Activated CD4-positive, alpha-beta memory T cell treated with anti-CD3 and anti-CD28 coated beads for 36 hours (primary cell): Measurements from ENCODE around the gene MTA1. TPM values are rescaled to one million over a fixed set of nuclear protein-coding genes. Genes with fewer than 3 reads are reported as not detected.
A peak's percentile ranks its signal among the peaks of the same experiment; 100 is the strongest.

Source experiments
- CTCF ChIA-PET: fragments of 350-600 bp; sonication (Branson Sonifier 250); formaldehyde crosslinking; loops from one replicate; lab custom pipeline; 2021; ENCODE audit warnings: antibody characterized with exemption, inconsistent platforms; lab: Charles Lee
- POLR2A ChIA-PET: fragments of 350-600 bp; sonication (Branson Sonifier 250); formaldehyde crosslinking; loops from one replicate; lab custom pipeline; 2021; ENCODE audit warnings: antibody characterized with exemption; lab: Charles Lee
- DNase-seq: peaks from one replicate; pipeline ENCODE4 v3.0.0-alpha.2; 2020
- H3K27ac Mint-ChIP-seq: one replicate; pipeline ENCODE4 v1.8.0; 2021; ENCODE audit warnings: mixed read lengths
- H3K27me3 Mint-ChIP-seq: one replicate; pipeline ENCODE4 v1.8.0; 2021; ENCODE audit warnings: mixed read lengths
- H3K36me3 Mint-ChIP-seq: one replicate; pipeline ENCODE4 v1.8.0; 2021; ENCODE audit warnings: mixed read lengths
- H3K4me1 Mint-ChIP-seq: one replicate; pipeline ENCODE4 v1.8.0; 2021; ENCODE audit warnings: low read depth, mixed read lengths
- H3K4me3 Mint-ChIP-seq: one replicate; pipeline ENCODE4 v1.8.0; 2021; ENCODE audit warnings: mild to moderate bottlenecking, mixed read lengths
- H3K9me3 Mint-ChIP-seq: one replicate; pipeline ENCODE4 v1.8.0; 2021; ENCODE audit warnings: mixed read lengths
- intact Hi-C: fragments of 100-400 bp; cut with micrococcal nuclease; formaldehyde crosslinking; loops from one replicate; pipeline ENCODE4 v1.15.1; 2023
- total RNA-seq, 2 experiments: library from RNA; stranded (reverse); gene quantifications; one replicate each; pipeline ENCODE4 v1.2.3, GENCODE V29; 2021

Gene MTA1
- total RNA-seq, 2 experiments from 2014 or later = 107 to 109 TPM

DNA sequence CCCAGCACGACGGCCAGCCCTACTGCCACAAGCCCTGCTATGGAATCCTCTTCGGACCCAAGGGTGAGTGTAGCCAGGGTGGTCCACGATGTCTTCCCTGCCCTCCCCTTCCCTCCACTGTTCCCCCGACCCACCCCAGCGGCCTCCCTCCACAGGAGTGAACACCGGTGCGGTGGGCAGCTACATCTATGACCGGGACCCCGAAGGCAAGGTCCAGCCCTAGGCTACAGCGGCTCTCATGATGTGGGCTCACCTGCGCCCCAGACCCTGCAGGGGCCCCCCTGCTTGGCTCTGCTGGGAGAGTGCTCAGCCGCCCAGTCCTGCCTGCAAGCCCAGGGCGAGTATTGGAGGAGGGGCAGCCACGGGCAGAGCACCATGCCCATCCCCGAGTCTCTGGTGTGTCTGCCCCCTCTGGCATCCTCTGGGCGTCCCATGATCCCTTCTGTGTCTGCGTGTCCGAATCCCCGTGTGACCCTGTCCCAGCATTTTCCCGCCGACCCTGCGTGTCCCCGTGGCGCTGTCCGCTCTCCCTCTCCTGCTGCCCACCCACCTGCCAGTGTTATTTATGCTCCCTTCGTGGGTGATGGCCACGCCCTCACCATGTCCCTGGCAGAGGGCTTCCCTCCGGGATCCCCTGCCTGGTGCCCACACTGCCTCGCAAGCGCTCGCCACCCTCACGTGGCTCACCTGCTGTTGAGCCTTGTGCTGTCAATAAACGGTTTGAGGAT lies 60.0 kb downstream of the MTA1 start:
- peaks cover 49% of the 10 kb centered on the region for H3K4me1 Mint-ChIP-seq
- intact Hi-C loops = loop anchor here (10.0 kb wide), 1 partner anchor 45 kb away; the partner anchor contains the start of gene TMEM121
- H3K9me3 Mint-ChIP-seq = no peaks in the 10 kb centered on the region
- POLR2A ChIA-PET = no interaction called here
- H3K27ac Mint-ChIP-seq = no peak overlapping the region
- no peaks in the 10 kb centered on the region for H3K36me3 Mint-ChIP-seq
- DNase-seq = no peak
- H3K27me3 Mint-ChIP-seq = peaks cover 14% of the 10 kb centered on the region
- no peak overlapping the region for H3K4me3 Mint-ChIP-seq
- CTCF ChIA-PET = interaction anchor here (0.7 to 3.7 kb wide), 4 partner anchors 10 to 389 kb away, joined by 3 to 177 read pairs (median 11); partner anchors contain the start of gene TEDC1

DNA sequence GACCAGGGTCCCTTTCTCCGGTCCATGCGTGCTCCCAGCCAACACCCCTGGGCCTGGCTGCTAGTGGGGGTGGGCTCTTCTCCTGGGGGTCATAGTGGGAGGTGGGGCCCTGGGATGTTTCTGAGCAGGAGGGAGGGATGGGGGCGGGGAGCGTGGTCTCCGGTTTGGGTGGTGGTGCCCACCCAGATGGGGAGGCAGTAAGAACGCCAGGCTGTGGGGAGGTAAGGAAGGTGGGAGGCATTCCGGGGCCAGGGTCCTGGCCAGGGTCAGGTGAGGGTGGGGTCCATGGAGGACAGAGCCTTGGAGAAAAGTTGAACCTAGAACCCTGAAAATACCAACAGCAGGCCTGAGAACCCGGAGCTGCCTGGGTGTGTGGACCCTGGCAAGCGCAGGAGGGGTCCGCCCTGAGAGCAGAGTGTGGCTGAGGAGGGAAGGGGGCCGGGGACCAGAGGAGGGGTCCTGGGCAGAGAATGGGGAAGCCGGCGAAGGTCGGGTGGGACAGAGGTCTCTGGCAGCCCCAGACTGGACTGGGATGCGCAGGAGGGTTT lies 60.6 kb downstream of the MTA1 start:
- H3K9me3 Mint-ChIP-seq = no peaks in the 10 kb centered on the region
- intact Hi-C loops = no loop called here
- CTCF ChIA-PET = interaction anchor here (0.5 to 3.2 kb wide), 31 partner anchors 10 to 416 kb away, joined by 3 to 177 read pairs (median 4); partner anchors contain the start of genes BRF1, TEDC1 and TEX22
- POLR2A ChIA-PET = interaction anchor here (0.6 to 3.0 kb wide), 7 partner anchors 11 to 105 kb away, joined by 3 to 55 read pairs (median 3); partner anchors contain the start of gene TEDC1
- peaks cover 14% of the 10 kb centered on the region for H3K27me3 Mint-ChIP-seq
- H3K27ac Mint-ChIP-seq = no peak overlapping the region
- H3K36me3 Mint-ChIP-seq = no peaks in the 10 kb centered on the region
- no peak overlapping the region for H3K4me3 Mint-ChIP-seq
- DNase-seq = no peak
- H3K4me1 Mint-ChIP-seq = peaks cover 55% of the 10 kb centered on the region

DNA sequence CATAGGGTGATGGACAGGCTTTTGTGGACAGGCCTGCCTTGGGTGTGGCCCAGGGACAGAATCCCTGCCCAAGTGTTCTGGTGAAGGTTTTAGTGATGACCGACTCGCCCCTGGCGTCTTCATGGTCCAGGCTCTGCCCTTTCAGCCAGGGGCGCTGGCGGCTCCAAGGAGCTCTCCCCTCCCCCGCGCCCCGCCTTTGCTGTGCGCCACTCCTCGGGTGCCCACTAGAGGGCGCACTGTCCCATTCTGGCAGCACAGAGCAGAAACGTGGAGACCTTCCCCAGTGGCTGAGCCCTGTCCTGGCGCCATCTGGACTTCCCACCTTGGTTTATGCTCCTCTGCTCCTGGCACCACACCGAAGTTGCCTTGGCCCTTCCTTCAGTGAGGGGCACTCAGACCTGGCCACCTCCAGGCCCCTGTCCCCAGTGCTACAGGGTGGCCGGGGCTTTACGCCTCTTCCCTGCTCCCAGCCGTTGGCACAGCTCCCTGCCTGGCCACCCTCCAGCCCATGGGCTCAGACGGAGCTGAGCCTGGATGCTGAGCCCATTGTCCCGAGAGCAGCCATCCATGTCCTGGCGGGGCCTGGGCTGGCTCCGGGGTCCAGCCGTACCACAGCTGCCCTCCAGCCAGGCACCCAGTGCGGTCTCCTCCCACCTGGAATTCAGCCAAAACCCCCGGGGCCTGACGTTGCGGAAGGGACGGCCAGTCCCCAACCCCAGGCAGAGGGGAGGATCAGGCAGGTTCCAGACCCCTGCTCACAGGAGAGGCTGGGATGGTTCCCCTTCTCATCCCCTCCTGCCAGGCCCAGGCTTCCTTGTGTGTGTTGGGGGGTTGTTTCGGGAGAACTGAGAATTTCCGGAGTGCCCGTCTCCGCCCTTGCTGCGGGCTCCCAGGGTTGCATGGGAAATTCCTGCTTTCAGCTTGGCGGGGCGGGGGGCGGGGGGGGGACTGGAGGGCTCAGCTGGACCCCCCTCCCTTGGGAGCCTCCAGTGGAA lies 61.5 kb downstream of the MTA1 start:
- H3K9me3 Mint-ChIP-seq = no peaks in the 10 kb centered on the region
- peak overlapping the region; percentile 92 for H3K27ac Mint-ChIP-seq
- peak overlapping the region; percentile 71 for H3K4me3 Mint-ChIP-seq
- CTCF ChIA-PET = interaction anchor here (0.5 to 3.2 kb wide), 31 partner anchors 10 to 416 kb away, joined by 3 to 177 read pairs (median 4); partner anchors contain the start of genes BRF1, TEDC1 and TEX22
- intact Hi-C loops = no loop called here
- no peaks in the 10 kb centered on the region for H3K36me3 Mint-ChIP-seq
- H3K27me3 Mint-ChIP-seq = peaks cover 14% of the 10 kb centered on the region
- POLR2A ChIA-PET = interaction anchor here (0.6 to 3.0 kb wide), 7 partner anchors 10 to 106 kb away, joined by 3 to 55 read pairs (median 3); partner anchors contain the start of gene TEDC1
- peaks cover 60% of the 10 kb centered on the region for H3K4me1 Mint-ChIP-seq
- DNase-seq = peak; percentile 95

DNA sequence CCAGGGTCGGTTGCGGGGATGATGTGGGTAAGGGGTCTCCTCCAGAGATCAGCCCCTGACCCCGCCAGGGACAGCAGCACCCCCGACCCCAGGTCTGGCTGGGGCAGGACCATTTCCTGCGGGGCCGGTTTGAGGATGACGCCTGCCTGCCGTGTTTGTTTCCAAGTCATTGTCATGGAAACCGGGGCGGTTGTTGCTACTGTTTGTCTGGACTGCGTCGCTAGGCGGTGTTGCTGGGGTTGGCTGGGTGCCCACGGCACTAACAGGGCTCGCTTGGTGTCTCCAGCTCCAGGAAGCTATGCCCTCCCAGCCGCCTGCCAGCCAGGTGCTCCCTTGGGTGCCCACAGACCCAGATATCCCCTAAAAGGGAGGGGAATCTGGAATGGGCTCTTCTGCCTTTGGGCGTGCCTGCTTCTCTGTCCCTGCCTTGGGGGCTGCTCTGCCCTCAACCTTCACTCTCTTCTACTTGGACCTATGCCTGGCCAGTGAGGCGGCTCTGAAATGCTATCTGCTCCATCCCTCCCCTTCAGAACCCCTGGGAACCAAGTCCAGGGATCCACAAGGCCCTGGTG lies 62.3 kb downstream of the MTA1 start:
- POLR2A ChIA-PET = interaction anchor here (0.7 to 3.0 kb wide), 2 partner anchors 9 to 181 kb away, joined by 3 to 55 read pairs; partner anchors contain the start of genes BRF1 and TEDC1
- intact Hi-C loops = loop anchor here (1.0 kb wide), 1 partner anchor 9 kb away; the partner anchor contains the start of gene TEDC1
- Mint-ChIP-seq H3K4me1 (peaks cover 64% of the 10 kb centered on the region), H3K4me3 (peak overlapping the region; percentile 57), H3K27me3 (peaks cover 14% of the 10 kb centered on the region), H3K27ac (peak overlapping the region; percentile 92), H3K9me3 (no peaks in the 10 kb centered on the region), H3K36me3 (no peaks in the 10 kb centered on the region)
- peak; percentile 97 for DNase-seq
- CTCF ChIA-PET = interaction anchor here (1.5 to 3.2 kb wide), 9 partner anchors 9 to 300 kb away, joined by 3 to 177 read pairs (median 6); partner anchors contain the start of gene TEDC1

DNA sequence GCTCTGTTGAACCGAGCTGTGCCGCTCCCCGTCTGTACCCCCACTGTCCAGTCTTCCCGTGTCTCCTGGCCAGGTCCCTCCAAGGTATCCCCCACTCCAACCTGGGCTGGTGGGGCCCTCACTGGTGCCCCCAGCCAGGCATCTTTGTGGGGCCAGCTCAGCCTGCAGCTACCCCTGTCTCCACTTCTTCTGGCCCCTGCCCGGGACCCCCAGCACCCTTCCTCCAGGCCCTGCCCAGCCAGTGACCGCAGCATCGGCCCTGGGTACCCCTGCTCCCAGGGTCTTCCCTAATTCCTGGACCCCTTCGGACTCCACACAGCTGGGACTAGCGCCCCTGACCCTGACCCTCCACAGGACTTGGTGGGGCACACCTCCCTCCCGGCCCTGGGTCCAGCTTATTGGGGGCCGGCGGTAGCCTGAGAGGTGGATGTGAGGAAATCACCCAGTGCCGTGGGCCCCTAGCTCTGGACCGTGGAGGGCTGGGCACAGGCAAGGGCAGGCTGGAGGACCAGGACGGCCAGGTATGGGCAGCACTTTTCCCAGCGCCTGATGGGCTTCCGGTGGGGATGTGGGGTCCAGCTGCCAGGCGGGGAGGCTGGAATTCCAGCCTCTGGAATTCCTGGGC lies 63.0 kb downstream of the MTA1 start:
- peak overlapping the region; percentile 57 for H3K4me3 Mint-ChIP-seq
- CTCF ChIA-PET = interaction anchor here (2.2 to 3.2 kb wide), 3 partner anchors 8 to 112 kb away, joined by 25 to 177 read pairs (median 31); partner anchors contain the start of gene TEDC1
- DNase-seq = no peak
- peaks cover 9% of the 10 kb centered on the region for H3K27me3 Mint-ChIP-seq
- peak overlapping the region; percentile 92 for H3K27ac Mint-ChIP-seq
- peaks cover 59% of the 10 kb centered on the region for H3K4me1 Mint-ChIP-seq
- no peaks in the 10 kb centered on the region for H3K9me3 Mint-ChIP-seq
- intact Hi-C loops = loop anchor here (1.0 kb wide), 1 partner anchor 9 kb away; the partner anchor contains the start of gene TEDC1
- no peaks in the 10 kb centered on the region for H3K36me3 Mint-ChIP-seq
- POLR2A ChIA-PET = interaction anchor here (0.7 to 3.0 kb wide), 2 partner anchors 8 to 181 kb away, joined by 3 to 55 read pairs; partner anchors contain the start of genes BRF1 and TEDC1

DNA sequence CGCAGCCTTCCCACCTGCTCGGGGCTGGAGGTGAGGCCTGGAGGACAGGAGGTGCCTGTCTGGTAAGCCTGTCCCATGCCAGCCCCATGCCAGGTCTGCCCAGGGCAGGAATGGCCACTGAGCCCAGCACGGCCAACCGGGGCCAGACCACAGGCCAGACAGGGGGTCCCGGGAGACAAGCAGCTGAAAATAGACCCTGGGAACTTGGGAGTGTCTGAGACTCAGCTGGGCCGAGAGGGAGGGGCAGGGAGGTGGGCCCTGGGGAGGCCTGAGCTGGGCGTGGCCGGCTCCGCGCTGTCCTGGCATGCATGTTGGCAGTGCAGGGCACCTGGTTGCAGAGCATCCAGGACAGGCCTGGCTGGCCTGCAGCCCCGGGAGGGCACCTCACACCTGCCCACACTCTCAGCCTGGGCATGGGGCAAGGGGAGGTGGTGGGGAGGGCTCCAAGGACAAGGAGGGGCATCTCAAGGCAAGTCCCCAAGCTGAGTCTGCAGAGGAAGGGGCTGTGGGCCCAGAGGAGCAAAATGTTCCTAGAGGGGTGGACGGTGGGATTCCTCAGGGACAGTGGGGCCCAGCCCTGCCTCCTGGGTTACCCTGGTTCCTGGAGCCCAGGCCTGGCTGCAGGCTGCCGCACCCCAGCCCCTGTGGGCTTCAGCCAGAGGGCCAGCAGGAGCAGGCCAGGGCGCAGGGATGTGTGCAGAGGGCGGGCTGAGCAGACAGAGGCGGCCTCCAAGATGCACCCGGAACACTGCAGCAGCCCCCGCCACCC lies 63.9 kb downstream of the MTA1 start:
- peaks cover 59% of the 10 kb centered on the region for H3K4me1 Mint-ChIP-seq
- ChIA-PET CTCF (interaction anchor here (3.2 kb wide), 1 partner anchor 7 kb away, joined by 177 read pairs; the partner anchor contains the start of gene TEDC1), POLR2A (interaction anchor here (3.0 kb wide), 1 partner anchor 7 kb away, joined by 55 read pairs; the partner anchor contains the start of gene TEDC1)
- DNase-seq = no peak
- H3K27ac Mint-ChIP-seq = peak overlapping the region; percentile 92
- H3K36me3 Mint-ChIP-seq = no peaks in the 10 kb centered on the region
- intact Hi-C loops = no loop called here
- H3K27me3 Mint-ChIP-seq = peaks cover 9% of the 10 kb centered on the region
- H3K4me3 Mint-ChIP-seq = no peak overlapping the region
- no peaks in the 10 kb centered on the region for H3K9me3 Mint-ChIP-seq

DNA sequence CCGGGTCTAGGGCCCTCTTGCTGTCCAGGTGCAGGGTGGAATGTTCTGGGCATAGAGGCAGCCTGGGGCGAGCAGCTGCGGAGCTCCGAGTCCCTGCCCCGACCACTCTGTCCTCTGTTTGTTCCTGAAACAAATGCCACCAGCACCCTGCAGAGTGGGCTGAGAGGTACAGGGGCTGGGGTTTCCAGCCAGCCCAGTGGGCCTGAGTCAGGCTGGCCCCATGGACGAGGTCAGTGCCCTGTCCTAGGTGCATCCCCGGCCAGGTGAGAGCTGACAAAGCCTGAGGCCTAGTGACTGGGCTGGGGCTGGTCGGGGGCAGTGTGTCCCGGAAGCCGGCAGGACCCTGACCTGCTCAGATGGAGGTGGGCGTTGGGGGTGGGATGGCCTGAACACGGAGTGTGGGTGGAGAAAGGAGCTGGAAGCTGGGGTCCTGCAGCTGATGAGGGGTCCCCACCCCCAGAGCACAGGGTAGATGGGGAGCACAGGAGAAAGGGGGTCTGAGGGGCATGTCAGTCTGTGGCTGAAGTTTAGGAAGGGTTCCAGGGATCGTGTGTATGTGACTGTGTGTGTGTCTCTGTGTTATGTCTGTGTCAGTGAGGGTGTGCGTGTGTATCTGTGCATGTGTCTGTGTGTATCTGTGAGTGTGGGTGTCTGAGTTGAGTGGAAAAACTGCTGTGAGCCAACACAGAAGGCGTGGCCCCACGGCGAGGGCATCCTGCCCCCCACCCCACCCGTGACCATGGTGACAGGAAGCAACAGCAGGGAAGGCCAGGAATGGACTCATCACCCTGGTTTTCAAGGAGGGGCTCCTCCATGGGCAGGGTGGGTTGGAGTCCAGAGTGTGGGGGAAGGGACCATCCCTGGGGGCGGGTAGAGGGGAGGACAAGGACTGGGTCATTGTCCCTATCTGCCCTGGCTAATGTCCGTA lies 64.7 kb downstream of the MTA1 start:
- ChIA-PET CTCF (no interaction called here), POLR2A (no interaction called here)
- DNase-seq = peak; percentile 65
- Mint-ChIP-seq H3K4me3 (no peak overlapping the region), H3K27ac (peak overlapping the region; percentile 72), H3K9me3 (no peaks in the 10 kb centered on the region), H3K27me3 (peaks cover 7% of the 10 kb centered on the region), H3K36me3 (no peaks in the 10 kb centered on the region), H3K4me1 (peaks cover 61% of the 10 kb centered on the region)
- intact Hi-C loops = no loop called here

DNA sequence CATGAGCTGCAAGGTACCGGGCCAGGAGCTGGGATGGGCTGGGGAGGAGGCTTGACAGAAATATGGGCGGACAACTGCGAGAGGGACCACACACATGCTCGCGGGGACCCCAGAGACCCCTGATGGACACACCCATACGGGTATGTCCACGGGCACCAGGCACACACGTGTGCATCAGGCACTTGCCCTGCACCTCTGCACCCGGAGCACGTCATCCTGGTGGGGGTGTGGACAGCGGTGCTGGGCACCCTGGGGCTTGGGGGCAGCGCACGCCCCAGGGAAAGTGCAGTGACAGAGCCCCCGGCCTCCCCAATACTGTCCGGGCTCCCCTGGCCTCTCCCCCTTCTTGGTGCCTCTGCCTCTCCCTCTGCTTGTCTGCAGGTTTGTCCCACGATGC lies 65.4 kb downstream of the MTA1 start:
- CTCF ChIA-PET = no interaction called here
- Mint-ChIP-seq H3K9me3 (no peaks in the 10 kb centered on the region), H3K27me3 (peaks cover under 1% of the 10 kb centered on the region), H3K4me3 (no peak overlapping the region), H3K4me1 (peaks cover 59% of the 10 kb centered on the region), H3K36me3 (peaks cover 2% of the 10 kb centered on the region), H3K27ac (peak overlapping the region; percentile 72)
- no peak for DNase-seq
- POLR2A ChIA-PET = interaction anchor here (0.7 kb wide), 1 partner anchor 218 kb away, joined by 3 read pairs; no protein-coding TSS in a partner anchor
- intact Hi-C loops = no loop called here

DNA sequence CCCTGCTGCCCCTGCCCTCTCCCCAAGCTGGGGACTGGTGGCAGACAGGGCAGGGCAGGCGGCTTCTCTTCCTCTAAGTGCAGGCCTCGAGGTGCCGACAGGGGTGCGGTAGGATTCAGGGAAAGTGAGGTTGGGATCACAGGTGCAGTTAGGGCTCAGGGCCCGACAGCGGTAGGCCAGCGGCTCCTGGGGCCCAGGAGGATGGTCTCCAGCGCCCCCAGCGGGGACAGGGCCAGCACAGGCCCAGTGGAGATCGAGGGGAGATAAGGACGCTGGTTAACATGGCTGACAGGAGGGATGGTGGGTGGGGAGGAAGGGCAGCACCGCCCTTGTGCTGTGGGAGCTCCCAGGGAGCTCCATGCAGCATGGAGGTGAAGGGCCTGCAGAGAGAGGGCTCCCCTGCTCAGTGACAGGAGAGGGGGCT lies 66.1 kb downstream of the MTA1 start:
- peak overlapping the region; percentile 49 for H3K4me3 Mint-ChIP-seq
- H3K36me3 Mint-ChIP-seq = peaks cover 2% of the 10 kb centered on the region
- no peaks in the 10 kb centered on the region for H3K27me3 Mint-ChIP-seq
- H3K27ac Mint-ChIP-seq = peak overlapping the region; percentile 52
- peak; percentile 72 for DNase-seq
- peaks cover 54% of the 10 kb centered on the region for H3K4me1 Mint-ChIP-seq
- intact Hi-C loops = no loop called here
- POLR2A ChIA-PET = interaction anchor here (0.7 kb wide), 1 partner anchor 219 kb away, joined by 3 read pairs; no protein-coding TSS in a partner anchor
- H3K9me3 Mint-ChIP-seq = no peaks in the 10 kb centered on the region
- CTCF ChIA-PET = interaction anchor here (0.6 to 1.1 kb wide), 3 partner anchors 37 to 115 kb away, joined by 3 to 4 read pairs (median 3); no protein-coding TSS in a partner anchor
